Activated T-cell treated with anti-CD3 and anti-CD28 coated beads, Interleukin-2, amount 50 U/mL, for 72 hours (primary cell): Measurements from ENCODE around the gene DPY19L2. TPM values are rescaled to one million over a fixed set of nuclear protein-coding genes. Genes with fewer than 3 reads are reported as not detected.
A peak's percentile ranks its signal among the peaks of the same experiment; 100 is the strongest.
"Not testable (repeated sequence)": the region's sequence is repeated elsewhere in the genome, so short reads cannot be mapped to it uniquely, and the experiment has no call there.

Source experiments
- ATAC-seq, 2 donors: fragments of 150-1000 bp; cut with Tn5 transposase; replicated peaks in 1 of 2; 2 replicates each; pipeline ENCODE4 v1.10.0; 2021; ENCODE audit warnings: moderate library complexity in 2 of 2, mild to moderate bottlenecking in 1 of 2
- DNase-seq, 2 donors: peaks; one replicate each; pipeline ENCODE4 v3.0.0; 2021 to 2022; ENCODE audit warnings: mixed read lengths in 1 of 2
- H3K27ac Mint-ChIP-seq: one replicate; pipeline ENCODE4 v1.8.0; 2022; ENCODE audit warnings: mild to moderate bottlenecking, moderate library complexity, mixed read lengths
- H3K27me3 Mint-ChIP-seq: one replicate; pipeline ENCODE4 v1.8.0; 2022; ENCODE audit warnings: low read depth, mixed read lengths
- H3K36me3 Mint-ChIP-seq, 2 donors: one replicate each; pipeline ENCODE4 v1.8.0; 2022; ENCODE audit warnings: mixed read lengths in 2 of 2, mild to moderate bottlenecking in 1 of 2; ENCODE audit not compliant: insufficient read depth in 2 of 2
- H3K4me1 Mint-ChIP-seq: one replicate; pipeline ENCODE4 v1.8.0; 2022; ENCODE audit warnings: low read depth, mixed read lengths
- H3K4me3 Mint-ChIP-seq, 2 donors: one replicate each; pipeline ENCODE4 v1.8.0; 2022; ENCODE audit warnings: mild to moderate bottlenecking in 2 of 2, mixed read lengths in 2 of 2, moderate library complexity in 2 of 2
- H3K9me3 Mint-ChIP-seq, 2 donors: one replicate each; pipeline ENCODE4 v1.8.0; 2022; ENCODE audit warnings: mixed read lengths in 2 of 2
- total RNA-seq, 2 donors: library from RNA; stranded (reverse); gene quantifications; one replicate each; pipeline ENCODE4 v1.2.3, GENCODE V29; 2022

Gene DPY19L2
- 1 to 10 TPM; 1.9 to 4.7 TPM for total RNA-seq

GRCh38 chr12:63668028-63668799, at the start of gene DPY19L2:
Gene DPY19L2 (minus strand): TSS chr12:63668493. CDS start chr12:63668393, 100 bp downstream.
- Mint-ChIP-seq H3K9me3 (no peaks in the 10 kb centered on the region), H3K27me3 (peaks cover 37% of the 10 kb centered on the region), H3K4me3 (peak within 1 kb of the TSS; percentile 78 to 90), H3K4me1 (peaks cover 21% of the 10 kb centered on the region), H3K36me3 (peaks cover 0 to 2% of the 10 kb centered on the region in 2 donors), H3K27ac (peak within 1 kb of the TSS; percentile 70)
- ATAC-seq (peak; percentile 90 to 91), DNase-seq (peak; percentile 60 to 71)

DNA sequence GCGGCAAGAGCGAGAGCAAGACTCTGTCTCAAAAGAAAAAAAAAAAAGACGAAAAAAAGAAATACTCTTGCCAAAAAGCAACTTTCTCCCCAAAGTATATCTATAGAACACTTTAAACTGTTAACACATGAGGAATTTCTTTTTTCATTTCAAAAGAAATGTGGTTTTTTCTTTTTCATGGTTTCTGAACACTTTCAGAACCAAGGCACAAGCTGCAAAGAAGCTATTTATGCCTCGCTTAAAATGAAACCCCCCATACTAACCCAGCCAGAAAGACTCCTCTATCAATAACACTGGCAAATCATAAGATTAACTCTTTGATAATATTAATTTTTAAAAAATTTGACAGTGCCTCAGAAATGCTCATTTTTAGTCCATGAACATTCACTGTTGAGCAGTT, 48.6 kb upstream of the DPY19L2 start:
- ATAC-seq, H3K4me3 Mint-ChIP-seq, H3K9me3 Mint-ChIP-seq, H3K27me3 Mint-ChIP-seq, H3K27ac Mint-ChIP-seq, DNase-seq, H3K36me3 Mint-ChIP-seq: not testable (repeated sequence)
- peaks cover 33% of the 10 kb centered on the region for H3K4me1 Mint-ChIP-seq

- DNase-seq, H3K9me3 Mint-ChIP-seq, H3K36me3 Mint-ChIP-seq, H3K27ac Mint-ChIP-seq, ATAC-seq, H3K27me3 Mint-ChIP-seq: not testable (repeated sequence)
- peaks cover 40% of the 10 kb centered on the region for H3K4me1 Mint-ChIP-seq
- H3K4me3 Mint-ChIP-seq = peak overlapping the region; percentile 8 to 50
Measured at GRCh38 chr12:63715107-63715625, 46.9 kb upstream of the DPY19L2 start.

DNA sequence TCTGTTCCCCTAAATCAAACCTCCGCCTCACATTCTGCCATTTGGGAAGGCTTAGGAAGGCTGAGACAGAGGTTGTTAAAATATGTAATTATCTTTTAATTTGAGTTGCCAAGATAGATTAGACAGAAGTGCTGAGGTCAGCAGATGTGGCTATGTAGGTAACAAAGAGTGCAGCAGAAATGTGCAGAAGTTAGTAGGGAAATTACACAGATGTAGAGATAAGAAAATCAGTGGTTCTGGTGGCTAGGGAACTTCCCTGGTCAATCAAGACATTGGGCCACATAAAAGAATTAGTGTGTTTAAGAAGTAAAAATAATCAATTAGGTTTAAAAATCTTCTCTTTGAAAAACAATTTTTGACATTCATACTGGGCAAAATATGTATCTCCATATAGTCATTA, 46.1 kb upstream of the DPY19L2 start:
- Mint-ChIP-seq H3K4me1 (peaks cover 40% of the 10 kb centered on the region), H3K4me3 (peak overlapping the region; percentile 50 to 55), H3K27ac (peak overlapping the region; percentile 20)
- DNase-seq, H3K27me3 Mint-ChIP-seq, H3K9me3 Mint-ChIP-seq, ATAC-seq, H3K36me3 Mint-ChIP-seq: not testable (repeated sequence)

- not testable (repeated sequence) for H3K27ac Mint-ChIP-seq, H3K9me3 Mint-ChIP-seq, H3K36me3 Mint-ChIP-seq, H3K27me3 Mint-ChIP-seq
- ATAC-seq (peak; percentile 90 to 92), DNase-seq (peak; percentile 3 to 27)
- Mint-ChIP-seq H3K4me1 (peaks cover 40% of the 10 kb centered on the region), H3K4me3 (peak overlapping the region; percentile 50 to 55)
Measured at GRCh38 chr12:63713681-63714075, 45.4 kb upstream of the DPY19L2 start.

DNA sequence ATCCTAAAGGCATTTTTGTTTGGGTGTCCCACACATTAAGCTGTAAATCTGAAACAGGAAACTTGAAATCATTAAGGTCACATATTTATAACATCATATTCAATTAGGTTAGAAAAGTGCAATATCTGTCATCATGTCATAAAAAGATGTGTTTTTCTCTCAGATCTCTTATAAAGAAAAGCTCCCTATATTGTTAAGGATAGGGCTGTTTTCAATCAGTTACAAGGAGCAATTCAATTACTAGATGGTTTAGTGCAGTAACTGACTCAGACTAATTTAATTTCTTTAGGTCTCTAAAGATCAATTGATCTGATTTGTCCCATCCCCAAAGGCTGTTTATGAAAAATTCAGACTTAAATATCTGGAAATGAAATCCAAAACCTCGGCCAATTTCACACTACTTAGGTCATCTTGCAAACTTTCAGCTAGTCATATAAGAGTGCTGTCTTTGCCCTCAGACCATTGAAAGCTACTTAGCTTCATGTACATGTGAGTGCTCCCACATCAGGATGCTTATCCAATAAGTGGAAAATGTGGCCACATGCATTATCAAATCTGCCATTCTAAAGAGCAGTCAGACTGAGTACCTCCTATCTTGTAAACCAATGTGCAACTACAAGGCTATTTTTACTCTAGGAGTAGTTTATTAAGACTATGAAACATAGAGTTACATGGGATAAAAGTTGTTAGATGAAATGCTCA, 44.8 kb upstream of the DPY19L2 start:
- ATAC-seq = peak; percentile 49 to 51
- not testable (repeated sequence) for H3K4me3 Mint-ChIP-seq, H3K27me3 Mint-ChIP-seq, DNase-seq, H3K36me3 Mint-ChIP-seq, H3K27ac Mint-ChIP-seq, H3K9me3 Mint-ChIP-seq
- peaks cover 40% of the 10 kb centered on the region for H3K4me1 Mint-ChIP-seq

DNA sequence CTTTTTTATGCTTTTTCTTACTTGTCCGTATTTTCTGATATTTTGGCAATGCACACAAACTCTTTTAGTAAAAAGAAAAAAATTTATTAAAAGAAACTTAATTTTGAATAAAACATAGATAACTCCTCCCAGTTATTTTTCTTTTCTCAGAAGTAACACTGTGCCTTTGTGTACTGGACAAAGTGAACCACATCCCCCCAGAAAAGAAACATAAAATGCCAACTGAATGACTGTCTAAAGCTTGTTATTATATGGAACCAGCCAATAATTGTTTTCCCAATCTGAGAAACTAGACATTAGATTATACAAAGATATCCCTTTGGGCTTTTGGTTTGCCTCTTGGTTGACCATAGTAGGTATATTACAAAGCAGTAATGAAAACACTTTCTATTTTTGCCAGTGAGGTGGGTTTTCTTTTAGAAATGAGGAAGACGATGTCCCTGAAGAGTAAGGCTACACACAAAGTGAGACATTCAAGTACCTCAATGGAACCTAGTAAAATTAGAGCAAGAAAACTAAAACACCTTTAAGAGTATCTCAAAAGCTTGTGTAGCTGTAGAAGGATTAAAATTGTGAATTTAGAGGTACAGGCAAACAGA, 44.2 kb upstream of the DPY19L2 start:
- H3K4me1 Mint-ChIP-seq = peaks cover 40% of the 10 kb centered on the region
- not testable (repeated sequence) for H3K27me3 Mint-ChIP-seq, H3K9me3 Mint-ChIP-seq, ATAC-seq, H3K27ac Mint-ChIP-seq, H3K4me3 Mint-ChIP-seq, H3K36me3 Mint-ChIP-seq, DNase-seq

DNA sequence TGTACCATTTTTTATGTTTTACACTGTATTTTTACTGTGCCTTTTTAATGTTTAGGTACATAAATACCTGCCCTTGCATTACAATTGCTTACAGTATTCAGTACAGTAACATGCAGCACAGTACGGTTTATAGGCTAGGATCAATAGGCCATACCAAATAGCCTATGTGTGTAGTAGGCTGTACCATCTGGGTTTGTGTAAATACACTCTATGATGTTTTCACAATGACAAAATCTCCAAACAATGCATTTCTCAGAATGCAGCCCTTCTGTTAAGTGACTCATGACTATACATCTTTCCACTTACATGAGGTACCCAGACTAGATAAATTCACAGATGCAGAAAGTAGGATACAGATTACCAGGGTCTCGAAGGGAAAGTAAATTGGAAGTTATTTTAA, 43.0 kb upstream of the DPY19L2 start:
- peaks cover 34% of the 10 kb centered on the region for H3K4me1 Mint-ChIP-seq
- not testable (repeated sequence) for H3K4me3 Mint-ChIP-seq, H3K27ac Mint-ChIP-seq, H3K27me3 Mint-ChIP-seq, DNase-seq, H3K36me3 Mint-ChIP-seq, H3K9me3 Mint-ChIP-seq
- peak; percentile 9 to 12 for ATAC-seq

DNA sequence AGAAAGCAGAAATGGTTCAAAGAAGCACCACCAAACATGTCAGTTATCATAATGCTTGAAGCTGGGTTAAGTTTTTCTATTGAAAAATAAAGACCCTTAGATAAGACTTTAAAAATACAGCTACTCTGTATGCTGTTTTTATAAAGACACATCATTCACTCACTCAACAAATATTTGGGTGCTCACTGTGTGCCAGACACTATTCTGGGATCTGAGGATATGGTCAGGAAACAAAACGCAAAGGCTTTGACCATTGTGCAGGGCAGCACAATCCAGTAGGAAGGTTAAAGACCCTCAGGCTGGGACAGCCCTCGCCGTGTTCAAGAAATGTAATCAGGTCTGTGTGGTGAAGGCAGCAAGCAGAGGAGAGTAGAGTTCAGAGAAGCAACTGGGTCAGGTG, 38.0 kb upstream of the DPY19L2 start:
- Mint-ChIP-seq H3K36me3 (no peaks in the 10 kb centered on the region), H3K4me3 (no peak overlapping the region)

DNA sequence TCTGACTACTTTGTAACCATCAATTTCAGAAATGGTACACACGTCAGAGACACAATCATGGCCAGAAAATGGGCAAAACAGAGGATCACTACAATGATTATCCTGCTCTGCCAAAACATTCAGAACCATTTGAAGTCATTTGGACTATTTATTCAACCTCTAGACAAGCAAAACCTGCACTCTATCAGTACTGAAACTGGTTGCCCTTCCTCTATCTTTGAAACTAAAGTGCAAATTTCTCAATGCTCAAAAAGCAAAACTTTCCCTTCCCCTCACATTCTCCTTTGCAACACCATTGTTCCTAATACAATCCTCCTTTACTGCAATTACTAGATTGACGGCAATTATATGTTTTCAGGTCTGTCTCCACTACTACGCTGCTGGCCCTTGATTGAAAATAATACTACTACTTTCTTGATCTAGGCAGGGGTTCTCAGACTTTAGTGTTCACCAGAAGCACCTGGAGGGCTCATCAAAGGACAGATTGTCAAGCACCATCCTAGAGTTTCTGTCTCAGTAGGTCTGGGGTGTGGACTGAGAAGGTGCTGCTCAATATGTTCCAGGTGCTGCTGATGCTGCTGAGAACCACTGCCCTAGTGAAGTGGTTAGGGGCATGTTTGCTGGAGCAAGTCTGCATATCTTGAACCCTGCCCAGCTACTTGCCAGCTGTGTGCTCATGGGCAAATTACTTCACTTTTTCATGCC, 31.5 kb upstream of the DPY19L2 start:
- H3K27me3 Mint-ChIP-seq = peaks cover 26% of the 10 kb centered on the region
- not testable (repeated sequence) for H3K36me3 Mint-ChIP-seq, H3K4me1 Mint-ChIP-seq, DNase-seq, H3K9me3 Mint-ChIP-seq, H3K4me3 Mint-ChIP-seq, ATAC-seq, H3K27ac Mint-ChIP-seq

More for the DNA sequence above, 38.0 kb upstream of the DPY19L2 start:
- H3K9me3 Mint-ChIP-seq = no peaks in the 10 kb centered on the region
- ATAC-seq (no peak), DNase-seq (no peak)
- peaks cover 2% of the 10 kb centered on the region for H3K4me1 Mint-ChIP-seq
- peaks cover 21% of the 10 kb centered on the region for H3K27me3 Mint-ChIP-seq
- no peak overlapping the region for H3K27ac Mint-ChIP-seq

GRCh38 chr12:63699011-63699410, 30.7 kb upstream of the DPY19L2 start:
- H3K9me3 Mint-ChIP-seq, H3K27ac Mint-ChIP-seq, DNase-seq, H3K4me1 Mint-ChIP-seq, ATAC-seq, H3K4me3 Mint-ChIP-seq, H3K36me3 Mint-ChIP-seq: not testable (repeated sequence)
- peaks cover 18% of the 10 kb centered on the region for H3K27me3 Mint-ChIP-seq

- not testable (repeated sequence) for H3K36me3 Mint-ChIP-seq, ATAC-seq, H3K27me3 Mint-ChIP-seq, H3K27ac Mint-ChIP-seq, H3K4me1 Mint-ChIP-seq, H3K9me3 Mint-ChIP-seq, DNase-seq, H3K4me3 Mint-ChIP-seq
Measured at GRCh38 chr12:63690837-63691236, 22.5 kb upstream of the DPY19L2 start.

- not testable (repeated sequence) for DNase-seq, H3K27me3 Mint-ChIP-seq, H3K27ac Mint-ChIP-seq, H3K9me3 Mint-ChIP-seq, ATAC-seq, H3K36me3 Mint-ChIP-seq, H3K4me3 Mint-ChIP-seq, H3K4me1 Mint-ChIP-seq
Measured at GRCh38 chr12:63689141-63689540, 20.8 kb upstream of the DPY19L2 start.
